ENCODE data around the gene DPM1. TPM values are rescaled to one million over a fixed set of nuclear protein-coding genes. Genes with fewer than 3 reads are reported as not detected.

Gene DPM1
- total and polyA plus RNA-seq, 2 of the 8 experiments (the other 6 are each of a cell fraction or from before 2014, with no cell fraction given), result 42.3 to 57.0 TPM

- TF ChIP-seq EGR1 (IDR thresholded peaks at IDR 0.05; ENCODE audit: borderline replicate concordance, low read depth, low read length) (no peak), KDM1A (IDR thresholded peaks at IDR 0.05; ENCODE audit: borderline replicate concordance, low read length) (no peak), CHD1 (IDR thresholded peaks at IDR 0.05; ENCODE audit: low read depth, low read length) (no peak), SIN3A (conservative IDR thresholded peaks at IDR 0.05 in 1 of 2, IDR thresholded peaks at IDR 0.05 in 1 of 2; ENCODE audit: low read depth in 1 of 2, low read length in 2 of 2) (no peak), SUZ12 (IDR thresholded peaks at IDR 0.05; ENCODE audit: low read length) (no peak), TEAD4 (IDR thresholded peaks at IDR 0.05; ENCODE audit: low read depth, low read length) (no peak)
These were observed 37.3 kb downstream of the DPM1 start (continued) for GRCh38 chr20:50920997-50921396.
